ENCODE results near the gene ATF1.
"Not testable (repeated sequence)": the region's sequence is repeated elsewhere in the genome, so short reads cannot be mapped to it uniquely, and the experiment has no call there.

Gene ATF1

DNA sequence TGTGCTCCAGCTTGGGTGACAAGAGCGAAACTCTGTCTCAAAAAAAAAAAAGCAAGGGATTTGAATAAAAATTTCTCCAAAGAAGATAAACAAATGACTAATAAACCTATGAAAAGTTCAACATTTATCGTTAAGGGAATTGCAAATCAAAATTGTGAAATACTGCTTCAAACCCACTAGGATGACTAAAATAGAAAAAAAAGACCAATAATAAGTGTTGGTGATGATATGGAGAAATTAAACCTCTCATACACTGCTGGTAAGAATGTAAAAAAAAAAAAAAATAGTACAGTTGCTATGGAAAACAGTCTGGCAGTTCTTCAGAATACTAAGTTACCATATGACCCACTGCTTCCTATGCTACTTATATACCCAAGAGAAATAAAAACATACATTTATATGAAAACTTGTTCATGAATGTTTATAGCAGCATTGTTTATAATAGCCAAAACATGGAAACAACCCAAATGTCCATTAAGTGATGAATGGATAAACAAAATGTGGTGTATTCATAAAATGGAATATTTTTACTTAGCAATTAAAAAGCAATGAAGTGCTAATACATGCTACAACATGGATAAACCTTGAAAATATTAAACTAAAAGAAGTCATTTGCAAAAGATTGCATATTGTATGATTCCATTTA, 39.5 kb downstream of the ATF1 start:
- DNase-seq (no peak), ATAC-seq (no peak)

DNA sequence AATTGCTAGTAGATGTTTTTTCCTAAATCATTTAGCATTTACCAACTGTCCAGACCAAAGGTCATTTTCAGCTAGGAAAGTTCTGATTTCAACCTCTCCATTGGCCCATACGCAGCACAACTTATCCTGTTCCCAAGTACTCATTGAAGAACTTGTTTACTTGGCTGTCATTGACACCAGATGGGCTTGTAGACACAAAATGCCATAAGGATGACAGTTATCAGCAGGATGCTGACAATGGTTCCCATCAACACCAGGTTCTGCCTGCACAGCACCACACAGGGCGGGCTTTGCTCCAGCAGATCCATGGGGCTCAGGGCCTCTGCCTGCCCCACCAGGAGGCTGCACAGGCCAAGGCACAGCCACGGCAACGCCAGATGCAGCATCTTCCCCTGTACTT, 42.3 kb downstream of the ATF1 start:
- ATAC-seq: no peak
- no peak for DNase-seq

GRCh38 chr12:50809131-50809530, 45.2 kb downstream of the ATF1 start:
- ATAC-seq, DNase-seq: not testable (repeated sequence)

DNA sequence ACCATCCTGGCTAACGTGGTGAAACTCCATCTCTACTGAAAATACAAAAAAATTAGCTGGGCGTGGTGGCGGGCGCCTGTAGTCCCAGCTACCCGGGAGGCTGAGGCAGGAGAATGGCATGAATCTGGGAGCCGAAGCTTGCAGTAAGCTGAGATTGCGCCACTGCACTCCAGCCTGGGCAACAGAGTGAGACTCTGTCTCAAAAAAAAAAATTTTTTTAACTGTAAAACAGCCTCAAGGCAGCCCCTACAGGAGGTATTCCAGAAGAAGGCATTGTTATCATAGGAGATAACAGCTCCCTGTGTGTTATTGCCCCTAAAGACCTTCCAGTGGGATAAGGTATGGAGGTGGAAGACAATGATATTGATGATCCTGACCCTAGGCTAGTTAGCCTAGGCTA, 51.0 kb downstream of the ATF1 start:
- not testable (repeated sequence) for ATAC-seq, DNase-seq

DNA sequence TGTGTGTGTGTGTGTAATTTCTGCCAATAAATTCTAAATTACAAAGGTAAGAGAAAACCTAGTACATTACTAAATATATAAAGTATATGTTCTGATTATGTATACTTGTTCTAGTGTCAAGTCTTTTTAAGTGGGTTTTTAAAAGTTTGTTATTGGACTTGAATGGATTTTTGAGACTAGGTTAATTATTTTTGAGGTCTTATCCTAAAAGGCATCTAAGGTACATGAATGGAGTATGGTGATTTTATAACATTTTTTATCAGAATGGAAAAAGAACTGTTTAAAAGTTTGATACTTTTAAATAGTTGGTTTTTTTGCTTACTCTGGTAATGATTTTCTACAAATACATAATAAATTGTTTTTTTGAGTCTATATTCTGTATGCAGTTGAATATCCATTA, 56.3 kb downstream of the ATF1 start:
- DNase-seq: no peak
- no peak for ATAC-seq

DNA sequence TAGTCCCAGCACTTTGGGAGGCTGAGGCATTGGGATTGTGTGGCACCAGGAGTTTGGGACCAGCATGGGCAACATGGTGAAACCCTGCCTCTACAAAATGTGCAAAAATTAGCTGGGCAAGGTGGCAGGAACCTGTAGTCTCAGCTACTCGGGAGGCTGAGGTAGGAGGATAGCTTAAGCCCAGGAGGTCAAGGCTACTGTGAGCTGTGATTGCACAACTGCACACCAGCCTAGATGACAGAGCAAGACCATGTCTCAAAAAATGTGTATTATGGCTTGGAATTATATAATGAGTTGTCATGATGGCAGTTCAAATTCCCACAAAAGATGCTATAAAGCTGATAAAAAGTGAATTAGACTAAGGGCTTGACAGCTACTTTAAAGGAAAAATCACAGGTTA, 58.2 kb downstream of the ATF1 start:
- ATAC-seq (no peak), DNase-seq (no peak)

GRCh38 chr12:50823724-50824123, 59.8 kb downstream of the ATF1 start:
- DNase-seq, ATAC-seq: not testable (repeated sequence)

GRCh38 chr12:50824914-50825313, 61.0 kb downstream of the ATF1 start:
- no peak for DNase-seq
- no peak for ATAC-seq

DNA sequence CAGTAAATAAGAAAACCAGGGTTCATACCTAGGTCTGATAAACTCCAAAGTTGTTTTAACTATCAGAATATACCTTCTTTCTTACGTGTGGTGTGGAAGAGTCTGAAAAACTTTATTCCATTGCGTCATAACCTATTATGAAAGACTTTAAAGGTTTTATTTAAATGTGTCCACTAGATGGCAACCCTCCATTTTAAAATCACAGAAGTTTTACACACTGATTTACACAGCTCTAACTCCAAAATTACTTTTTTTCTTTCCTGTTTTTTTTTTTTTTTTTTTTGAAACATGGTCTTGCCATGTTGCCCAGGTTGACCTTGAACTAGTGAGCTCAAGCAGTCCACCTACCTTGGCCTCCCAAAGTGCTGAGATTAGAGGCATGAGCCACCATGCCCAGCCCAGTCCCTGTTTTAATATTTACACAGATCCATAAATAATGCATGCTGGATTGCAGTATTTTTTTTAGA, 61.5 kb downstream of the ATF1 start:
- ATAC-seq (peak; percentile 68), DNase-seq (no peak)

DNA sequence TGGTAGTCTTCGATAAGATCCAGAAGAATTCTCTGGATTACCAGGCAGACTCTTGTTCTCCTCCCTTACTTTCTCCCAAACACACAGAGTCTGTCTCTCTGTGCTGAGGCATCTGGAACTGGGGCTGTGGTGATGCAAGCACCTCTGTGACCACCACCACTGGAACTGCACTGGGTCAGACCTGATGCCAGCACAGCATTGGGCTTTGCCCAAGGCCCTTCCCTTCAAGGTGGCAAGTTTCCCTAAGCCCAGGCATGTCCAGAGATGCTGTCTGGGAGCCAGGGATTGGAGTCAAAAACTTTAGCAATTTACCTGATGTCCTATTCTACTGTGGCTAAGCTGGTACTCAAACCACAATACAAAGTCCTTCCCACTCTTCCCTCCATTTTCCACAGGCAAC, 64.2 kb downstream of the ATF1 start:
- ATAC-seq: no peak
- no peak for DNase-seq

DNA sequence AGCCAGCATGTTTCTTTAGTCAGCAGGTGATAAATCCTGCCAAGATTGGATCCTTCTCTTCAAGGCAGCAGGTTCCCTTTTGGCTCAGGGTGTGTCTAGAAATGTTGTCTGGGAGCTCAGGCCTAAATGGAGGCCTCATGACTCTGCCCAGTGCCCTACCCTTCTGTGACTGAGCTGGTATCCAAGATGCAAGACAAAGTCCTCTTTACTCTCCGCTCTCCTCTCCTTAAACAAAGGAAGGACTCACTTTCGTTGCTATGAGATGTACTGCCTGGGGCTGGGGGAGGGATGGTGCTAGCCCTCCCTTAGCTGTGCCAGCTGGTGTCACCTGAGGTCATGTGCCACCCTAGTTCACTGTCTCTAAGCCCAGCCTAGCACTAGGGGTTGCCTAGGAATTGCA, 65.0 kb downstream of the ATF1 start:
- no peak for ATAC-seq
- DNase-seq: no peak

DNA sequence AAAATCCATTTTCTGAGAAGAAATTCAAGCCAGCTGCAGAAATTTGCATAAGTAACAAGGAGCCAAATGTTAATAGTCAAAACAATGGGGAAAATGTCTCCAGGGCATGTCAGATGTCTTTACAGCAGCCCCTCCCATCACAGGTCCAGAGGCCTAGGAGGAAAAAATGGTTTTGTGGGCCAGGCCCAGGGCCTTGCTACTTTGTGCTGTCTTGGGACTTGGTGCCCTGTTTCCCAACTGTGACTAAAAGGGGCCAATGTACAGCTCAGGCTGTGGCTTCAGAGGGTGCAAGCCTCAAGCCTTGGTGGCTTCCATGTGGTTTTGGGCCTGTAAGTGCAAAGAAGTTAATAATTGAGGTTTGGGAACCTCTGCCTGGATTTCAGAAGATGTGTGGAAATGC, 69.9 kb downstream of the ATF1 start:
- ATAC-seq, DNase-seq: not testable (repeated sequence)

DNA sequence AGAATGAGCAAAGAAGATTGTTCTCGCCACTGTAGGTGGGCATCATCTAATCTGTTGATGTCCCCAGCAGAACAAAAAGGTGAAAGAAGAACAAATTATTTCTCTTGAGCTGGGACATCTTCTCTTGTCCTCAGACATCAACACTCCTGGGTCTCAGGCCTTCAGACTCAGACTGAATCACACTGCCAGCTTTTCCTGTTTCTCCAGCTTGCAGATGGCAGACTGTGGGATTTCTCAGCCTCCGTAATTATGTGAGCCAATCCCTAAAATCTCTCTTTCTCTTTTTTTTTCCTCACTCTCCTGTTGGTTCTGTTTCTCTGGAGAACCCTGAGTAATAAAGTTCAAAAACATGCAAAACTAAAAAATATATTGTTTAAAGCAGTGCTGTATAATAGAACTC, 75.1 kb downstream of the ATF1 start:
- DNase-seq: no peak
- ATAC-seq: no peak

DNA sequence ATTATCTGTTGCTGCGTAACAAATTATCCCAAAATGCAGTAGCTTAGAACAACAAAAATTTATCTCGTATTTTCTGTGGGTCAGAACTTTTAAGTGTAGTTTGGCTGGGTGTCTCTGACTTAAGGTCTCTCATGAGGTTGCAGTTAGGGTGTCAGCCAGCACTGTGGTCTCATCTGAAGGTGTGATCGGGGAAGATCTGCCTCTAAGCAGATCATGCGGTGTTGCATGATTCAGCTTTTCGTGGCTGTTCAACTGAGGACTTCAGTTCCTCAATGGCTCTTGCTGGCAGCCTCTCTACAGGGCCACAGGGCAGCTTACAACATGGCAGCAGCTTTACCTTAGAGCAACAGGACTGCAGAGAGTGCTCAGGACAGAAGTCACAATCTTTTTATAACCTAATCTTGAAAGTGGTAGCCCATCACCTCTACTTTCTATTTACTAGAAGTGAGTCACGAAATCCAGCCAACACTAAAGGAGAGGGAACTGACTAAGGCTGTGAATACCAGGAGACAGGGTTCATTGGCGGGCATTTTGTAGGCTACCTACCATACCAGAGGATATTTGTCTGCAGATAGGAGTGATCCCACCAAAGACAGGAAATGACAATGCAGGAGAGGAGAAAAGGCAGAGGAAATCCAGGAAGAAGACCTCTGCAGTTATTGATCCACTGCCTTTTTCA, 77.0 kb downstream of the ATF1 start:
- no peak for ATAC-seq
- no peak for DNase-seq

- ATAC-seq (no peak), DNase-seq (no peak)
Observed at GRCh38 chr12:50841716-50842531, 78.0 kb downstream of the ATF1 start.

GRCh38 chr12:50842637-50843493, 79.0 kb downstream of the ATF1 start, which contains the start of gene TMPRSS12:
Gene TMPRSS12 (plus strand): TSS chr12:50842926. CDS start chr12:50842965, 39 bp downstream.
- DNase-seq (no peak), ATAC-seq (no peak)

DNA sequence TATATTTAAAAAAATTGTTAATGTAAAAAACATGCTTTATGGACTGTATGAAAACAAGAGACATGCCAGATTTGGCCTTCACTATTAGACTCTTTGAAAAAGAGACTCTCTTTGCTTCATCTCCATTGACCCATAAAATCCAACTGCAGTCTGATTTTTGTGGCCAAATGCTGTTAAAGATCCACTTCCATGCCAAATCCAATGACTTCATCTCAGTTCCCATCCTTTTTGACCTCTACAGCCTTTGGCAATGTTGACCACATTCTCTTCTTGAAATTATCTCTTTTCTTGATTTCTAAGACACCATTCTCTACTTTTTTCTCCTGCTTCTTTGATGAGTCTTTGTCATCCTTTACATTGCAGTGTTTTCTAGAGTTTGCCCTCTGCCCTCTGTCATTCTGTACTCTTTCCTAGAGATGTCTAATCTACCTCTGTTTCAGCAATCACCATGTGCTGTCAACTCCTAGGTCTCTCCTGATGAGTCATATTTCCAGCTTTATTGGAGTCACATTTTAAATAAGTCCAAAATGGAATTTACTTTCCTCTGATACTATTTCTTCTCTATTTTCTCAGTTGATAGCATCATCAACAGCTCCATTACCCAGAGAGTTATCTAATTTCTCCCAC, 81.2 kb downstream of the ATF1 start:
- ATAC-seq (no peak), DNase-seq (no peak)

DNA sequence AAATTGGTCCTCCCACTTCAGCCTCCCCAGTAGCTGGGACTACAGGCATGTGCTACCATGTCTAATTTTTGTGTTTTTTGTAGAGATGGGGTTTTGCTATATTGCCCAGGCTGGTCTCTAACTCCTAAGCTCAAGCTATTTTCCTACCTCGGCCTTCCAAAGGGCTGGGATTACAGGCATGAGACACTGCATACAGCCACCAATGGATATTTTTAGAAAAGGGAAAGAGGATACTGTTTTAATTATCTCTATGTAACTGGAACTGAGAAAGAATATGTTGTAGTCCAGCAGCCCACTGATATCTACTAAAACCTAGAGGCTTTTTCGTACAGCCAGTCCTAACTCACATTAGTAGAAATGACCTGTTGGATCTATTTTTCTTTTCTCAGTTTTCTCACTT, 85.1 kb downstream of the ATF1 start:
- DNase-seq (no peak), ATAC-seq (no peak)

DNA sequence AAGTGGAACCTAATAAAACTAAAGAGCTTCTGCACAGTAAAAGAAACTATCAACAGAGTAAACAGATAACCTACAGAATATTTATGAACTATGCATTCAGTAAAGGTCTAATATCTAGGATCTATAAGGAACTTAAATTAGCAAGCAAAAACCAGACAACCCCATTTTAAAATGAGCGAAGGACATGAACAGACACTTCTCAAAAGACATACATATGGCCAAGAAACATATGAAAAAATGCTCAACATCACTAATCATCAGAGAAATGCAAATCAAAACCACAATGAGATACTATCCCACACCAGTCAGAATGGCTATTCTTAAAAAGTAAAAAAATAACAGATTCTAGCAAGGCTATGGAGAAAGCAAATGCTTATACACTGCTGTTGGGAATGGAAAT, 91.3 kb downstream of the ATF1 start:
- not testable (repeated sequence) for DNase-seq, ATAC-seq

DNA sequence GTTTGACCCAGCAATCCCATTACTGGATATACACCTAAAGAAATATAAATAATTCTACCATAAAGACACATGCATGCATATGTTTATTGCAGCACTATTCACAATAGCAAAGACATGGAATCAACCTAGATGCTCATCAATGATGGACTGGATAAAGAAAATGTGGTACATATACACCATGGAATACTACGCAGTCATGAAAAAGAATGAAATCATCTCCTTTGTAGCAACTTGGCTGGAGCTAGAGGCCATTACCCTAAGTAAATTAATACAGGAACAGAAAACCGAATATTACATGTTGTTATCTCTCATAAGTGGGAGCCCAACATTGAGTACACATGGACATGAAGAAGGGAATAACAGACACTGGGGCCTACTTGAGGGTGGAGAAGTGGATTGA, 91.8 kb downstream of the ATF1 start:
- not testable (repeated sequence) for DNase-seq, ATAC-seq

- ATAC-seq (no peak), DNase-seq (no peak)
Observed at GRCh38 chr12:50859621-50860310, 95.9 kb downstream of the ATF1 start.

Data from stimulated activated naive CD8-positive, alpha-beta T cell treated with anti-CD3 and anti-CD28 coated beads, Interleukin-15, Interleukin-2, amounts not matched to agents 100 U/mL and 50 U/mL, for 24 hours (primary cell).